ENCODE data around the gene ZFHX2. TPM values are rescaled to one million over a fixed set of nuclear protein-coding genes. Genes with fewer than 3 reads are reported as not detected.
A peak's percentile ranks its signal among the peaks of the same experiment; 100 is the strongest.

Gene ZFHX2
- total and polyA plus RNA-seq, 2 of the 13 experiments (the other 11 are each of a cell fraction or from before 2014, with no cell fraction given), result 0.17 to 0.44 TPM

- TF ChIP-seq ZBTB7A (CRISPR knock-in tag; IDR thresholded peaks at IDR 0.05), result no peak
- TF ChIP-seq TIGD3 (CRISPR knock-in tag; IDR thresholded peaks at IDR 0.05; ENCODE audit: borderline replicate concordance), result no peak
- TF ChIP-seq, protein P1, sequence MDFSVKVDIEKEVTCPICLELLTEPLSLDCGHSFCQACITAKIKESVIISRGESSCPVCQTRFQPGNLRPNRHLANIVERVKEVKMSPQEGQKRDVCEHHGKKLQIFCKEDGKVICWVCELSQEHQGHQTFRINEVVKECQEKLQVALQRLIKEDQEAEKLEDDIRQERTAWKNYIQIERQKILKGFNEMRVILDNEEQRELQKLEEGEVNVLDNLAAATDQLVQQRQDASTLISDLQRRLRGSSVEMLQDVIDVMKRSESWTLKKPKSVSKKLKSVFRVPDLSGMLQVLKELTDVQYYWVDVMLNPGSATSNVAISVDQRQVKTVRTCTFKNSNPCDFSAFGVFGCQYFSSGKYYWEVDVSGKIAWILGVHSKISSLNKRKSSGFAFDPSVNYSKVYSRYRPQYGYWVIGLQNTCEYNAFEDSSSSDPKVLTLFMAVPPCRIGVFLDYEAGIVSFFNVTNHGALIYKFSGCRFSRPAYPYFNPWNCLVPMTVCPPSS (IDR thresholded peaks at IDR 0.05), result no peak
- TF ChIP-seq ZNF282 (IDR thresholded peaks at IDR 0.05; ENCODE audit: partially characterized antibody), result no peak
- no peak for TF ChIP-seq SOX6 (IDR thresholded peaks at IDR 0.05)
- TF ChIP-seq SOX6 (CRISPR knock-in tag; IDR thresholded peaks at IDR 0.05), result no peak
- no peak for TF ChIP-seq ZNF746 (CRISPR knock-in tag; IDR thresholded peaks at IDR 0.05)
- no peak for TF ChIP-seq ZSCAN20 (CRISPR knock-in tag; IDR thresholded peaks at IDR 0.05; ENCODE audit: borderline replicate concordance)
- peak; percentile 32 for TF ChIP-seq HNRNPLL (IDR thresholded peaks at IDR 0.05; ENCODE audit: low read depth, low read length, poor library complexity, severe bottlenecking)
- TF ChIP-seq NR2F1 (CRISPR knock-in tag; IDR thresholded peaks at IDR 0.05), result no peak
- TF ChIP-seq JARID2 (CRISPR knock-in tag; IDR thresholded peaks at IDR 0.05; ENCODE audit: insufficient replicate concordance), result no peak
- TF ChIP-seq, protein P2, sequence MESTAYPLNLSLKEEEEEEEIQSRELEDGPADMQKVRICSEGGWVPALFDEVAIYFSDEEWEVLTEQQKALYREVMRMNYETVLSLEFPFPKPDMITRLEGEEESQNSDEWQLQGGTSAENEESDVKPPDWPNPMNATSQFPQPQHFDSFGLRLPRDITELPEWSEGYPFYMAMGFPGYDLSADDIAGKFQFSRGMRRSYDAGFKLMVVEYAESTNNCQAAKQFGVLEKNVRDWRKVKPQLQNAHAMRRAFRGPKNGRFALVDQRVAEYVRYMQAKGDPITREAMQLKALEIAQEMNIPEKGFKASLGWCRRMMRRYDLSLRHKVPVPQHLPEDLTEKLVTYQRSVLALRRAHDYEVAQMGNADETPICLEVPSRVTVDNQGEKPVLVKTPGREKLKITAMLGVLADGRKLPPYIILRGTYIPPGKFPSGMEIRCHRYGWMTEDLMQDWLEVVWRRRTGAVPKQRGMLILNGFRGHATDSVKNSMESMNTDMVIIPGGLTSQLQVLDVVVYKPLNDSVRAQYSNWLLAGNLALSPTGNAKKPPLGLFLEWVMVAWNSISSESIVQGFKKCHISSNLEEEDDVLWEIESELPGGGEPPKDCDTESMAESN (CRISPR knock-in tag; conservative IDR thresholded peaks at IDR 0.05), result no peak; the same call in none of the 2 replicates
- TF ChIP-seq, protein P3, sequence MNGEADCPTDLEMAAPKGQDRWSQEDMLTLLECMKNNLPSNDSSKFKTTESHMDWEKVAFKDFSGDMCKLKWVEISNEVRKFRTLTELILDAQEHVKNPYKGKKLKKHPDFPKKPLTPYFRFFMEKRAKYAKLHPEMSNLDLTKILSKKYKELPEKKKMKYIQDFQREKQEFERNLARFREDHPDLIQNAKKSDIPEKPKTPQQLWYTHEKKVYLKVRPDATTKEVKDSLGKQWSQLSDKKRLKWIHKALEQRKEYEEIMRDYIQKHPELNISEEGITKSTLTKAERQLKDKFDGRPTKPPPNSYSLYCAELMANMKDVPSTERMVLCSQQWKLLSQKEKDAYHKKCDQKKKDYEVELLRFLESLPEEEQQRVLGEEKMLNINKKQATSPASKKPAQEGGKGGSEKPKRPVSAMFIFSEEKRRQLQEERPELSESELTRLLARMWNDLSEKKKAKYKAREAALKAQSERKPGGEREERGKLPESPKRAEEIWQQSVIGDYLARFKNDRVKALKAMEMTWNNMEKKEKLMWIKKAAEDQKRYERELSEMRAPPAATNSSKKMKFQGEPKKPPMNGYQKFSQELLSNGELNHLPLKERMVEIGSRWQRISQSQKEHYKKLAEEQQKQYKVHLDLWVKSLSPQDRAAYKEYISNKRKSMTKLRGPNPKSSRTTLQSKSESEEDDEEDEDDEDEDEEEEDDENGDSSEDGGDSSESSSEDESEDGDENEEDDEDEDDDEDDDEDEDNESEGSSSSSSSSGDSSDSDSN (CRISPR knock-in tag; IDR thresholded peaks at IDR 0.05), result no peak
- TF ChIP-seq FOXA1 (IDR thresholded peaks at IDR 0.05), result no peak
- TF ChIP-seq FOXA1 (CRISPR knock-in tag; IDR thresholded peaks at IDR 0.05), result no peak
- TF ChIP-seq, protein P4, sequence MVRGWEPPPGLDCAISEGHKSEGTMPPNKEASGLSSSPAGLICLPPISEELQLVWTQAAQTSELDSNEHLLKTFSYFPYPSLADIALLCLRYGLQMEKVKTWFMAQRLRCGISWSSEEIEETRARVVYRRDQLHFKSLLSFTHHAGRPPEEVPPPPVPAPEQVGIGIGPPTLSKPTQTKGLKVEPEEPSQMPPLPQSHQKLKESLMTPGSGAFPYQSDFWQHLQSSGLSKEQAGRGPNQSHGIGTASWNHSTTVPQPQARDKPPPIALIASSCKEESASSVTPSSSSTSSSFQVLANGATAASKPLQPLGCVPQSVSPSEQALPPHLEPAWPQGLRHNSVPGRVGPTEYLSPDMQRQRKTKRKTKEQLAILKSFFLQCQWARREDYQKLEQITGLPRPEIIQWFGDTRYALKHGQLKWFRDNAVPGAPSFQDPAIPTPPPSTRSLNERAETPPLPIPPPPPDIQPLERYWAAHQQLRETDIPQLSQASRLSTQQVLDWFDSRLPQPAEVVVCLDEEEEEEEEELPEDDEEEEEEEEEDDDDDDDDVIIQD (CRISPR knock-in tag; IDR thresholded peaks at IDR 0.05; ENCODE audit: low read depth), result no peak
- TF ChIP-seq PHF20 (CRISPR knock-in tag; IDR thresholded peaks at IDR 0.05), result no peak
- no peak for TF ChIP-seq BCL6 (CRISPR knock-in tag; IDR thresholded peaks at IDR 0.05)
- no peak for TF ChIP-seq FOSL2 (CRISPR knock-in tag; IDR thresholded peaks at IDR 0.05)
- TF ChIP-seq TAF15 (IDR thresholded peaks at IDR 0.05; ENCODE audit: low read depth, low read length, poor library complexity, severe bottlenecking), result peak; percentile 80
- no peak for TF ChIP-seq ZNF569 (CRISPR knock-in tag; IDR thresholded peaks at IDR 0.05; ENCODE audit: borderline replicate concordance)
These were observed 28.8 kb upstream of the ZFHX2 start (continued) for GRCh38 chr14:23580152-23580926.

All from HepG2 (cell line).